ENCODE measurements around the gene DLGAP4. TPM values are rescaled to one million over a fixed set of nuclear protein-coding genes. Genes with fewer than 3 reads are reported as not detected.
A peak's percentile ranks its signal among the peaks of the same experiment; 100 is the strongest.

Gene DLGAP4
- total RNA-seq, 1 donor from 2014 or later = 15.9 TPM

GRCh38 chr20:36331209-36331608 is 25.1 kb downstream of the DLGAP4 start:
- DNase-seq (ENCODE audit: low read depth in 2 of 2) = no peak

- no peak for DNase-seq (ENCODE audit: low read depth in 2 of 2)
Observed at GRCh38 chr20:36333841-36334240, 27.7 kb downstream of the DLGAP4 start.

GRCh38 chr20:36334281-36335205 is 28.4 kb downstream of the DLGAP4 start:
- no peak for DNase-seq (ENCODE audit: low read depth in 2 of 2)

- no peak for DNase-seq (ENCODE audit: low read depth in 2 of 2)
Observed at GRCh38 chr20:36335206-36335870, 29.2 kb downstream of the DLGAP4 start.

- DNase-seq (ENCODE audit: low read depth in 2 of 2) = no peak
Observed at GRCh38 chr20:36336204-36336603, 30.1 kb downstream of the DLGAP4 start.

GRCh38 chr20:36336954-36337704 is 31.0 kb downstream of the DLGAP4 start:
- DNase-seq (ENCODE audit: low read depth in 2 of 2) = no peak

GRCh38 chr20:36337886-36338285 is 31.7 kb downstream of the DLGAP4 start:
- DNase-seq (ENCODE audit: low read depth in 2 of 2) = no peak

- no peak for DNase-seq (ENCODE audit: low read depth in 2 of 2)
Observed at GRCh38 chr20:36339646-36340592, 33.8 kb downstream of the DLGAP4 start.

- DNase-seq (ENCODE audit: low read depth in 2 of 2) = no peak
Observed at GRCh38 chr20:36340593-36340990, 34.5 kb downstream of the DLGAP4 start.

- DNase-seq (ENCODE audit: low read depth in 2 of 2) = no peak
Observed at GRCh38 chr20:36341331-36342020, 35.3 kb downstream of the DLGAP4 start.

- DNase-seq (ENCODE audit: low read depth in 2 of 2) = no peak
Observed at GRCh38 chr20:36342331-36343120, 36.4 kb downstream of the DLGAP4 start.

GRCh38 chr20:36343641-36344040 is 37.5 kb downstream of the DLGAP4 start:
- no peak for DNase-seq (ENCODE audit: low read depth in 2 of 2)

- peak; percentile 58 to 73 for DNase-seq (ENCODE audit: low read depth in 2 of 2)
Observed at GRCh38 chr20:36344517-36345132, 38.5 kb downstream of the DLGAP4 start.

GRCh38 chr20:36346256-36346655 is 40.1 kb downstream of the DLGAP4 start:
- DNase-seq (ENCODE audit: low read depth in 2 of 2) = no peak

- no peak for DNase-seq (ENCODE audit: low read depth in 2 of 2)
Observed at GRCh38 chr20:36349384-36350170, 43.4 kb downstream of the DLGAP4 start.

GRCh38 chr20:36350439-36350838 is 44.3 kb downstream of the DLGAP4 start:
- no peak for DNase-seq (ENCODE audit: low read depth in 2 of 2)

GRCh38 chr20:36351937-36352336 is 45.8 kb downstream of the DLGAP4 start:
- DNase-seq (ENCODE audit: low read depth in 2 of 2) = no peak

- DNase-seq (ENCODE audit: low read depth in 2 of 2) = no peak
Observed at GRCh38 chr20:36352843-36353553, 46.9 kb downstream of the DLGAP4 start.
